ENCODE measurements around the gene SFXN1.

GRCh38 chr5:175444905-175445456, 33.4 kb upstream of the SFXN1 start:
- no peak for TF ChIP-seq EZH2phosphoT487 (IDR thresholded peaks at IDR 0.05; ENCODE audit: insufficient read depth, low read depth)
- TF ChIP-seq EZH2 (IDR thresholded peaks at IDR 0.05; ENCODE audit: insufficient read depth, poor library complexity, severe bottlenecking): no peak
